ENCODE measurements around the gene ANKS1A.

DNA sequence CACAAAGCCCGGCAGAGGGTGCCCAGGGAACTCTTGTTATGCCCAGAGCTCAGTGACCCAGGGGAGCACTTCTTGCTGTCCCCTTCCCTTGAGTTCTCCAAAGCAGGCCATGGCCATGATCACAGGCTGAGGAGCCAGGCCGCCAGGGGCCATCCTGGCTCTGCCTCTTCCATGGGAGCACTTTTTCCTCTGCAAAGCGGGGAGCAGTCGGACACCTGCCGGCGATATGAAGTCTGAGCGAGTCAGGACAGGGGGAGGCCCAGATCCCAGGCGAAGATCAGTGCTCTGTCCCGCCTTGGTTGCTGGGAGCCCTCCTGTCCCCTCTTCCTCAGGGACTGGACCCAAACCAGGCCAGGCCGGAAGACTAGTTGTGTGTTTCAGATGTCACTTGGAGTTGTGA, 184.2 kb downstream of the ANKS1A start:
- TF ChIP-seq GATA2 (IDR thresholded peaks at IDR 0.05; ENCODE audit: low read depth, low read length), result no peak
- no peak for TF ChIP-seq GATA3 (IDR thresholded peaks at IDR 0.05; ENCODE audit: low read depth, low read length)
